ENCODE data around the gene POR.

DNA sequence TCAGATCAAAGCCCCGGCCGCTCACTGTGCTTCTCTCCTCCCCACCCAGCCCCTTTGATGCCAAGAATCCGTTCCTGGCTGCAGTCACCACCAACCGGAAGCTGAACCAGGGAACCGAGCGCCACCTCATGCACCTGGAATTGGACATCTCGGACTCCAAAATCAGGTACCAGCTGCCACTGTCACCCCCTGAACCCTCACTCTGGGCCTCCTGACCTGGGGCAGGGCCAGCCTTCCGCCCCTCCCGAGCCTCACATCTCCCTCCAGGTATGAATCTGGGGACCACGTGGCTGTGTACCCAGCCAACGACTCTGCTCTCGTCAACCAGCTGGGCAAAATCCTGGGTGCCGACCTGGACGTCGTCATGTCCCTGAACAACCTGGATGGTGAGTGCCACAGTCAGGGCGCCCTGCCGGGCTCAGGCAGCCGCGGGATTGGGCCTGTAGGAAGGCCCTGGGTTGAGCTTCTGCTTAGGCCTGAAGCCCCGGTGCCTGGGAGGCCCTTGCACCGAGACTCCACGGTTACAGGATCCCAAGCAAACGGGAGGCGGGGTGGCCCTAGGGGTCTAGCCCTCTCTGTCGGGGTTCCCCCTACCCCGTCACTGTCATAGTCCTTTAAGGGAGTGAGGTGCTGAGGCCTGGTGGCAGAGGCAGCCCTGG, 68.6 kb downstream of the POR start:
- no peak for TF ChIP-seq EZH2phosphoT487 (IDR thresholded peaks at IDR 0.05; ENCODE audit: low read depth)
- TF ChIP-seq, protein P1, sequence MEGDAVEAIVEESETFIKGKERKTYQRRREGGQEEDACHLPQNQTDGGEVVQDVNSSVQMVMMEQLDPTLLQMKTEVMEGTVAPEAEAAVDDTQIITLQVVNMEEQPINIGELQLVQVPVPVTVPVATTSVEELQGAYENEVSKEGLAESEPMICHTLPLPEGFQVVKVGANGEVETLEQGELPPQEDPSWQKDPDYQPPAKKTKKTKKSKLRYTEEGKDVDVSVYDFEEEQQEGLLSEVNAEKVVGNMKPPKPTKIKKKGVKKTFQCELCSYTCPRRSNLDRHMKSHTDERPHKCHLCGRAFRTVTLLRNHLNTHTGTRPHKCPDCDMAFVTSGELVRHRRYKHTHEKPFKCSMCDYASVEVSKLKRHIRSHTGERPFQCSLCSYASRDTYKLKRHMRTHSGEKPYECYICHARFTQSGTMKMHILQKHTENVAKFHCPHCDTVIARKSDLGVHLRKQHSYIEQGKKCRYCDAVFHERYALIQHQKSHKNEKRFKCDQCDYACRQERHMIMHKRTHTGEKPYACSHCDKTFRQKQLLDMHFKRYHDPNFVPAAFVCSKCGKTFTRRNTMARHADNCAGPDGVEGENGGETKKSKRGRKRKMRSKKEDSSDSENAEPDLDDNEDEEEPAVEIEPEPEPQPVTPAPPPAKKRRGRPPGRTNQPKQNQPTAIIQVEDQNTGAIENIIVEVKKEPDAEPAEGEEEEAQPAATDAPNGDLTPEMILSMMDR (IDR thresholded peaks at IDR 0.05; ENCODE audit: low read depth, low read length) = no peak
